ENCODE data around the gene ZNF280B. TPM values are rescaled to one million over a fixed set of nuclear protein-coding genes. Genes with fewer than 3 reads are reported as not detected.
"Not testable (repeated sequence)": the region's sequence is repeated elsewhere in the genome, so short reads cannot be mapped to it uniquely, and the experiment has no call there.

The ZNF280B gene
- total RNA-seq, 2 donors from 2014 or later, result 10.9 to 15.3 TPM

GRCh38 chr22:22516992-22517391, 8.4 kb upstream of the ZNF280B start:
- H3K4me3 Mint-ChIP-seq, result no peak overlapping the region
- no peaks in the 10 kb centered on the region for H3K36me3 Mint-ChIP-seq (ENCODE audit: low read depth)
- no peaks in the 10 kb centered on the region for H3K9me3 Mint-ChIP-seq
- H3K27me3 Mint-ChIP-seq (ENCODE audit: insufficient read depth), result peaks cover 61% of the 10 kb centered on the region
- H3K27ac ChIP-seq (ENCODE audit: low read depth, low read length), result no peak overlapping the region
- H3K4me3 ChIP-seq (ENCODE audit: low read length), result no peak overlapping the region
- WGBS, 2 experiments (ENCODE audit: insufficient coverage in 1 of 2, insufficient read length in 1 of 2), result 60 to 68% methylated on average over 4 of the region's 4 CpGs
- no peak for TF ChIP-seq CTCF (conservative IDR thresholded peaks at IDR 0.05)
- H3K36me3 ChIP-seq (ENCODE audit: control insufficient read depth, insufficient read depth, low read length), result no peaks in the 10 kb centered on the region
- H3K9ac ChIP-seq (ENCODE audit: extremely low read depth, low read length, poor library complexity, severe bottlenecking), result no peak overlapping the region
- H3K27me3 ChIP-seq (ENCODE audit: control insufficient read depth, insufficient read depth, low read length, poor library complexity, severe bottlenecking), result peaks cover 33% of the 10 kb centered on the region
- peaks cover 14% of the 10 kb centered on the region for H3K4me1 Mint-ChIP-seq
- H3K9me3 ChIP-seq (ENCODE audit: control insufficient read depth, low read length), result no peaks in the 10 kb centered on the region
- no peak overlapping the region for H3K27ac Mint-ChIP-seq
- no peaks in the 10 kb centered on the region for H3K4me1 ChIP-seq (ENCODE audit: control insufficient read depth, insufficient read depth, low read length)
- no peak for DNase-seq

- Mint-ChIP-seq H3K4me1 (peaks cover 13% of the 10 kb centered on the region), H3K36me3 (ENCODE audit: low read depth) (no peaks in the 10 kb centered on the region), H3K9me3 (peaks cover 6% of the 10 kb centered on the region), H3K4me3 (no peak overlapping the region), H3K27me3 (ENCODE audit: insufficient read depth) (peaks cover 63% of the 10 kb centered on the region), H3K27ac (no peak overlapping the region)
- Histone ChIP-seq H3K9ac (ENCODE audit: extremely low read depth, low read length, poor library complexity, severe bottlenecking) (no peak overlapping the region), H3K27me3 (ENCODE audit: control insufficient read depth, insufficient read depth, low read length, poor library complexity, severe bottlenecking) (peaks cover 33% of the 10 kb centered on the region), H3K36me3 (ENCODE audit: control insufficient read depth, insufficient read depth, low read length) (no peaks in the 10 kb centered on the region), H3K27ac (ENCODE audit: low read depth, low read length) (no peak overlapping the region), H3K9me3 (ENCODE audit: control insufficient read depth, low read length) (no peaks in the 10 kb centered on the region), H3K4me3 (ENCODE audit: low read length) (no peak overlapping the region), H3K4me1 (ENCODE audit: control insufficient read depth, insufficient read depth, low read length) (no peaks in the 10 kb centered on the region)
- no peak for DNase-seq
- TF ChIP-seq CTCF (conservative IDR thresholded peaks at IDR 0.05), result no peak
Measured at GRCh38 chr22:22515890-22516289, 7.3 kb upstream of the ZNF280B start.

DNA sequence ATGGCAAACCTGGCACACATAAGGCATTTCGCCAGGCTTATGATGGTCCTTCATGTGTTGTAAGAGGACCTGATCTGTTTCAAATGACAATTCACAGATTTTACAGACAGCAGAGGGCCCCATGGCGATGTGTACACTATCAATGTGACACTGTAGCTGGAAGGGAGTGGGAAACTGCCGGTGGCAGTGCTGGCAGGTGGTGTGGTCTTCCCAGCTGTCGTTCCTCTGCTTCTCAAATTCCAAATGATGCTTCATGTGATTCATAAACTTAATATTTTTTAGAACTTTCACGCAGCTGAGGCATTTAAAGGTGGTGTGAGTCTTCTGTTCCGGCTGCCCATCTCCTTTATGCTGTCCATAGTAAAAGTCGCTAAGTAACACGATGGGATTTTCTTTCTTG, 5.9 kb upstream of the ZNF280B start:
- not testable (repeated sequence) for H3K4me1 ChIP-seq (ENCODE audit: control insufficient read depth, insufficient read depth, low read length); H3K9ac ChIP-seq (ENCODE audit: extremely low read depth, low read length, poor library complexity, severe bottlenecking); H3K4me3 Mint-ChIP-seq; H3K4me3 ChIP-seq (ENCODE audit: low read length); DNase-seq; H3K4me1 Mint-ChIP-seq; H3K27ac Mint-ChIP-seq; H3K36me3 Mint-ChIP-seq (ENCODE audit: low read depth); H3K9me3 ChIP-seq (ENCODE audit: control insufficient read depth, low read length); H3K27ac ChIP-seq (ENCODE audit: low read depth, low read length); H3K36me3 ChIP-seq (ENCODE audit: control insufficient read depth, insufficient read depth, low read length)
- WGBS, 2 experiments (ENCODE audit: insufficient coverage in 1 of 2, insufficient read length in 1 of 2), result 74 to 75% methylated on average over 7 to 8 of the region's 8 CpGs
- H3K27me3 ChIP-seq (ENCODE audit: control insufficient read depth, insufficient read depth, low read length, poor library complexity, severe bottlenecking), result peaks cover 33% of the 10 kb centered on the region
- Mint-ChIP-seq H3K9me3 (peaks cover 19% of the 10 kb centered on the region), H3K27me3 (ENCODE audit: insufficient read depth) (peaks cover 60% of the 10 kb centered on the region)

DNA sequence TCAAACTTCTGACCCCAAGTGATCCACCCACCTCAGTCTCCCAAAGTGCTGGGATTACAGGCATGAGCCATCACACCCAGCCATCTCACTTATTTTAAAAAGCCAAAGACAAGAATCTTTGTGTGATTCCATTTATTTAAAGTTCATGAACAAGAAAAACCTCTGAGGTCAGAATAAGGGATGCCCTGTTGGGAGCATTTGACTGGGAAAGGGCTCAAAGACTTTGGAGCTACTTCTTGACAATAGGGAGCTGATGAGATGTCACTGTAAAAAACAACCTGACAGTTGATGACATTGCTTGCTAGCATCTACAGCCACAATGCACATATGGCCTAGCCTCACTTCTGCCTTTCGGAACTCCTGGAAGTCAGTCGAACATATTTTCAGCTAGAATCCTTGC, 5.1 kb upstream of the ZNF280B start:
- no peak overlapping the region for H3K9ac ChIP-seq (ENCODE audit: extremely low read depth, low read length, poor library complexity, severe bottlenecking)
- no peak for DNase-seq
- H3K27ac ChIP-seq (ENCODE audit: low read depth, low read length), result no peak overlapping the region
- Mint-ChIP-seq H3K27me3 (ENCODE audit: insufficient read depth) (peaks cover 59% of the 10 kb centered on the region), H3K9me3 (peaks cover 26% of the 10 kb centered on the region), H3K4me3 (no peak overlapping the region), H3K4me1 (no peaks in the 10 kb centered on the region), H3K36me3 (ENCODE audit: low read depth) (no peaks in the 10 kb centered on the region), H3K27ac (no peak overlapping the region)
- no peaks in the 10 kb centered on the region for H3K36me3 ChIP-seq (ENCODE audit: control insufficient read depth, insufficient read depth, low read length)
- 94 to 96% methylated on average over 2 of the region's 2 CpGs for WGBS, 2 experiments (ENCODE audit: insufficient coverage in 1 of 2, insufficient read length in 1 of 2)
- no peak for TF ChIP-seq CTCF (conservative IDR thresholded peaks at IDR 0.05)
- H3K27me3 ChIP-seq (ENCODE audit: control insufficient read depth, insufficient read depth, low read length, poor library complexity, severe bottlenecking), result peaks cover 33% of the 10 kb centered on the region
- H3K4me1 ChIP-seq (ENCODE audit: control insufficient read depth, insufficient read depth, low read length), result no peaks in the 10 kb centered on the region
- H3K9me3 ChIP-seq (ENCODE audit: control insufficient read depth, low read length), result peaks cover 12% of the 10 kb centered on the region
- H3K4me3 ChIP-seq (ENCODE audit: low read length), result no peak overlapping the region
